Measurements from ENCODE around the gene SCARB1. TPM values are rescaled to one million over a fixed set of nuclear protein-coding genes. Genes with fewer than 3 reads are reported as not detected.

Gene SCARB1
- total RNA-seq, 1 experiment from 2014 or later, result 31.3 TPM

- Histone ChIP-seq H3K14ac (ENCODE audit: insufficient read depth, low read length) (no peak overlapping the region), H2BK120ac (ENCODE audit: low read depth, low read length, poor library complexity, severe bottlenecking) (no peak overlapping the region), H3K4ac (ENCODE audit: low read depth, low read length) (no peak overlapping the region), H3K79me2 (ENCODE audit: insufficient read depth, low read length) (no peaks in the 10 kb centered on the region), H4K91ac (ENCODE audit: insufficient read length, low read depth, low read length) (no peak overlapping the region), H2BK5ac (ENCODE audit: insufficient read length, low read length) (no peak overlapping the region), H2BK12ac (ENCODE audit: insufficient read length, low read depth, low read length) (no peak overlapping the region), H3K4me1 (ENCODE audit: insufficient read depth, low read length) (no peaks in the 10 kb centered on the region), H3K23me2 (ENCODE audit: insufficient read length, low read depth, low read length, poor library complexity, severe bottlenecking) (no peaks in the 10 kb centered on the region), H2AFZ (ENCODE audit: low read length) (no peak overlapping the region), H4K5ac (ENCODE audit: insufficient read length, low read depth, low read length) (no peak overlapping the region), H3K9ac (ENCODE audit: extremely low read depth, insufficient read length, low read length) (no peak overlapping the region), H2BK20ac (ENCODE audit: low read depth, low read length, poor library complexity, severe bottlenecking) (no peak overlapping the region), H3T11ph (ENCODE audit: low read length) (no peak overlapping the region), H3K27me3 (ENCODE audit: insufficient read depth, low read length) (no peaks in the 10 kb centered on the region), H3K79me1 (ENCODE audit: insufficient read depth, low read depth, low read length, poor library complexity, severe bottlenecking) (no peaks in the 10 kb centered on the region), H2BK15ac (ENCODE audit: low read depth, low read length) (no peak overlapping the region), H3K9me3 (ENCODE audit: control insufficient read depth, low read depth, low read length) (no peaks in the 10 kb centered on the region), H4K20me1 (ENCODE audit: control insufficient read depth, insufficient read depth, insufficient read length) (no peaks in the 10 kb centered on the region), H4K8ac (replicated peaks; ENCODE audit: insufficient read length, low read depth, low read length) (no peak overlapping the region), H3K56ac (ENCODE audit: insufficient read length, low read depth, low read length) (no peak overlapping the region), H3K4me2 (ENCODE audit: insufficient read depth, insufficient read length, low read length) (no peak overlapping the region), H3K23ac (ENCODE audit: insufficient read length, low read depth, low read length) (no peak overlapping the region), H3K18ac (ENCODE audit: insufficient read length, low read depth, low read length) (no peak overlapping the region), H3K27ac (ENCODE audit: insufficient read length, low read depth, low read length) (no peak overlapping the region), H2AK5ac (ENCODE audit: insufficient read length, low read length) (no peak overlapping the region)
- no peaks in the 10 kb centered on the region; the same call in 1 of the 2 replicates for H3K27me3 Mint-ChIP-seq (ENCODE audit: low read depth)
- H3K27ac Mint-ChIP-seq, result no peak overlapping the region; a peak in 2 of 7 replicates
- TF ChIP-seq CTCF (conservative IDR thresholded peaks at IDR 0.05), result no peak
- no peak overlapping the region; a peak in 1 of 5 replicates for H3K4me3 Mint-ChIP-seq
- peaks cover 12 to 19% (median 19%) of the 10 kb centered on the region in 3 experiments; a peak in 6 of 7 replicates for H3K36me3 Mint-ChIP-seq (ENCODE audit: insufficient read depth in 1 of 3, low read depth in 3 of 3)
- WGBS (ENCODE audit: extremely low coverage, insufficient read length, low lambda C conversion rate), result no CpG with 5 or more reads among the region's 11 CpGs
- no peaks in the 10 kb centered on the region for H3K9me3 Mint-ChIP-seq
- H3K4me1 Mint-ChIP-seq, result peaks cover 19 to 24% of the 10 kb centered on the region in 2 experiments
- no peak for DNase-seq
These were observed 78.6 kb downstream of the SCARB1 start for GRCh38 chr12:124784871-124785572.
